CD4-positive, alpha-beta T cell treated with Interleukin-10 for 1 hour (primary cell): ENCODE results near the gene ENTPD6.
A peak's percentile ranks its signal among the peaks of the same experiment; 100 is the strongest.

ENCODE experiments used
- DNase-seq: peaks from one replicate; pipeline ENCODE4 v3.0.0-alpha.2; 2020

Gene ENTPD6

GRCh38 chr20:25244976-25245375 lies 49.5 kb downstream of the ENTPD6 start:
- no peak for DNase-seq

- no peak for DNase-seq
Measured at GRCh38 chr20:25245461-25245860, 49.9 kb downstream of the ENTPD6 start.

GRCh38 chr20:25246182-25246999 lies 50.9 kb downstream of the ENTPD6 start:
- DNase-seq, result no peak

- DNase-seq, result no peak
Measured at GRCh38 chr20:25247000-25247517, 51.5 kb downstream of the ENTPD6 start.

- DNase-seq, result no peak
Measured at GRCh38 chr20:25247518-25247955, 52.0 kb downstream of the ENTPD6 start.

GRCh38 chr20:25247956-25248785 lies 52.7 kb downstream of the ENTPD6 start, which contains the start of gene PYGB:
Gene PYGB, plus strand, starts transcription at chr20:25248085. Its CDS starts 94 bp downstream, at chr20:25248179.
- DNase-seq, result peak; percentile 83

GRCh38 chr20:25248786-25249172 lies 53.3 kb downstream of the ENTPD6 start:
- no peak for DNase-seq

GRCh38 chr20:25249198-25249931 lies 53.9 kb downstream of the ENTPD6 start:
- no peak for DNase-seq

GRCh38 chr20:25250508-25250907 lies 55.0 kb downstream of the ENTPD6 start:
- DNase-seq, result no peak

GRCh38 chr20:25251019-25251418 lies 55.5 kb downstream of the ENTPD6 start:
- no peak for DNase-seq

GRCh38 chr20:25251558-25251957 lies 56.0 kb downstream of the ENTPD6 start:
- no peak for DNase-seq

GRCh38 chr20:25252230-25252651 lies 56.7 kb downstream of the ENTPD6 start:
- no peak for DNase-seq

- no peak for DNase-seq
Measured at GRCh38 chr20:25252686-25253421, 57.3 kb downstream of the ENTPD6 start.

- DNase-seq, result no peak
Measured at GRCh38 chr20:25253606-25254275, 58.2 kb downstream of the ENTPD6 start.

GRCh38 chr20:25254571-25254970 lies 59.1 kb downstream of the ENTPD6 start:
- DNase-seq, result no peak

- DNase-seq, result no peak
Measured at GRCh38 chr20:25254986-25255680, 59.6 kb downstream of the ENTPD6 start.

GRCh38 chr20:25256226-25256859 lies 60.8 kb downstream of the ENTPD6 start:
- DNase-seq, result no peak

GRCh38 chr20:25257130-25257529 lies 61.6 kb downstream of the ENTPD6 start:
- no peak for DNase-seq

GRCh38 chr20:25257756-25258475 lies 62.4 kb downstream of the ENTPD6 start:
- DNase-seq, result no peak

- no peak for DNase-seq
Measured at GRCh38 chr20:25258476-25258805, 62.9 kb downstream of the ENTPD6 start.
